Skeletal muscle tissue (tissue), 4 donors: Measurements from ENCODE around the gene KATNIP. TPM values are rescaled to one million over a fixed set of nuclear protein-coding genes. Genes with fewer than 3 reads are reported as not detected.
"Not testable (repeated sequence)": the region's sequence is repeated elsewhere in the genome, so short reads cannot be mapped to it uniquely, and the experiment has no call there.

Experiments used
- H3K27ac ChIP-seq: one replicate; pipeline ENCODE4 v1.7.0; 2013; ENCODE audit warnings: mild to moderate bottlenecking, low read depth, low read length, inconsistent platforms
- H3K27me3 ChIP-seq, 3 donors: one replicate each; pipeline ENCODE4 v1.7.0; 2013; ENCODE audit warnings: low read length in 3 of 3; ENCODE audit not compliant: control insufficient read depth in 3 of 3, insufficient read depth in 3 of 3
- H3K36me3 ChIP-seq, 3 donors: one replicate each; pipeline ENCODE4 v1.7.0; 2013; ENCODE audit warnings: low read length in 3 of 3; ENCODE audit not compliant: control insufficient read depth in 3 of 3, insufficient read depth in 3 of 3
- H3K4me1 ChIP-seq, 3 donors: one replicate each; pipeline ENCODE4 v1.7.0; 2013; ENCODE audit warnings: low read length in 3 of 3, mild to moderate bottlenecking in 3 of 3; ENCODE audit not compliant: control insufficient read depth in 3 of 3, insufficient read depth in 3 of 3
- H3K4me3 ChIP-seq, 3 donors: one replicate each; pipeline ENCODE4 v1.7.0; 2013; ENCODE audit warnings: low read length in 3 of 3
- H3K9ac ChIP-seq, 3 donors: one replicate each; pipeline ENCODE4 v1.7.0; 2013; ENCODE audit warnings: low read length in 3 of 3, mild to moderate bottlenecking in 3 of 3, moderate library complexity in 2 of 3, low read depth in 1 of 3
- H3K9me3 ChIP-seq, 3 donors: one replicate each; pipeline ENCODE4 v1.7.0; 2013; ENCODE audit warnings: low read length in 3 of 3; ENCODE audit not compliant: control insufficient read depth in 3 of 3
- total RNA-seq: library from RNA; depleted of rRNA; stranded (reverse); fragments of >200 nt; gene quantifications from one replicate; pipeline ENCODE4 v1.2.3, GENCODE V29; 2014
- donor health status: Osteomylitis.

Gene KATNIP
- total RNA-seq, 1 donor from 2014 or later = 7.8 TPM

DNA sequence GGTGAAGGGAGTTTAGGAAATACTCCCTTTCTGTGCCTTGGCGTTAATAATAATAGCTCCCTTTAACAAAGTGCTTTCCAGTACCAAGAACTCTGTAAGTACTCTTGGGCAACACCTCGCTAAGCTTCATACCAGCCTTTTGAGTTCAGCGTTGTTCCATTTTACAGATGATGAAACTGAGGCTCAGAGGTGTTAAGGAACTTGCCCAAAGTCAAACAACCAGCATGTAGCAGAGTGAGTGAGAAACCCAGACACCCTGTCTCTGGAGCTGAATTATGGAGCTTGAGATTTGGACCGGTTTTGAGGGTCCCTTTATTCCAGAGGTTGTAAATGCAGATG is 607 bp downstream of the KATNIP start:
- Histone ChIP-seq H3K36me3 (no peaks in the 10 kb centered on the region), H3K4me1 (peaks cover 30 to 40% (median 31%) of the 10 kb centered on the region in 3 donors), H3K27me3 (no peaks in the 10 kb centered on the region), H3K27ac (peak overlapping the region; percentile 90), H3K9ac (peak overlapping the region; percentile 91 to 93 (median 93)), H3K9me3 (no peaks in the 10 kb centered on the region), H3K4me3 (peak overlapping the region; percentile 84 to 100 (median 99))

DNA sequence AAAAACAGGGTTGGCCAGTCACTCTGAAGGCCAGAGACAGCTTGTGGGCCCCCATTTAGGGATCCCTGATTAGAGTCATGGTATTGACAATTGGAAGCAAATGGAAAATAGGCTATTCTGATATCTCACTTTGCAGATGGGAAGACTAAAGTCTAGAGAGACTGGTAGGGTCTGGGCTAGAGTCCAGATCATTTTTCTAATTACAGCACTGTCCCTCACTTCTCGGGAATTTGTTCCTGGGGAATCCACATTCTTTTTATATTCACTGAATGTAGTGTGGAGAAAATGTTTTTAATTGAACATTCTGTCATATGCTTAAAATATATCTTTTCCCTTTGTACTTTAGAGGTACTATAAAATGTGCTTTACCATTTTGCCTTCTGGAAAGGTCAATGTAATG is 1.1 kb downstream of the KATNIP start:
- Histone ChIP-seq H3K4me1 (peaks cover 30 to 40% (median 31%) of the 10 kb centered on the region in 3 donors), H3K27me3 (no peaks in the 10 kb centered on the region), H3K36me3 (no peaks in the 10 kb centered on the region), H3K27ac (no peak overlapping the region), H3K4me3 (no peak overlapping the region), H3K9me3 (no peaks in the 10 kb centered on the region), H3K9ac (peak overlapping the region in 2 of 3 donors; percentile 91 to 93)

DNA sequence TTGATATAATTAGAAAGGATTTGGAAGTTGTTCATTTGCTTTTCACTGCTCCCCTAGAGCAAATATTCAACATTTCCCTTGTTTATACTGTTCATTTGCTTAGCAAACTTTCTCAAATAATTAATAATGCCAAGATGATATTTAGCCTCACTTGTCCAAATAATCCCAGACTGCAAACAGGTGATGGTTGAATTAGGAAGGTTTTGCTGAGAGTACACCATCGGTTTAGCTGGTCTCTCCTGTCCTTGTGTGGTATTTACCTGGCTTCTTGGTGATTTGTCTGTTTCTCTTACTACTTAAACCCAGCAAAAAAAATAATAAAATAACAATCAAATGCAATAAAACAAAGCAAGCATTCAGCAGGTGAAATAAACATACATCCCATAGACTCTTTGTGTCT is 6.5 kb downstream of the KATNIP start:
- H3K36me3 ChIP-seq = no peaks in the 10 kb centered on the region
- H3K27me3 ChIP-seq = no peaks in the 10 kb centered on the region
- no peak overlapping the region for H3K9ac ChIP-seq
- H3K4me1 ChIP-seq = peaks cover 0 to 4% (median 0%) of the 10 kb centered on the region in 3 donors
- no peak overlapping the region for H3K4me3 ChIP-seq
- no peak overlapping the region for H3K27ac ChIP-seq
- no peaks in the 10 kb centered on the region for H3K9me3 ChIP-seq

DNA sequence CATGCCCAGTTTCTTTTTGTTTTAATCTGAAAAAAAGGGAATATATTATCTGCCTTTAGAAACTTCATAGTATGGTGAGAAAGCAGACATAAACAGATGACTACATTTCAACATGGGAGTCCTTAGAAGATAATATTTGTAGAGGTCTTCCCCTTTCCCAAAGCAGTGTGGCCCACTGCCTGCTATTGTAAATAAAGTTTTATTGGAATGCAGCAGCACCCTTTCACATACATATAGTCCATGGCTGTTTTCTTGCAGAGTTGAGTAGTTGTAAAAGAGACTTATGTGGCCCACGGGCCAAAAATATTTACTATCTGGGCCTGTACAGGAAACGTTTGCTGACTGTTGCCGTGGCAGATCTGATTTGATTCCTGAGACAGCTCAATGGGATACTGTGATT is 8.5 kb downstream of the KATNIP start:
- Histone ChIP-seq H3K36me3 (no peaks in the 10 kb centered on the region), H3K27ac (no peak overlapping the region), H3K9ac (no peak overlapping the region), H3K4me1 (peaks cover 0 to 4% (median 0%) of the 10 kb centered on the region in 3 donors), H3K4me3 (no peak overlapping the region), H3K27me3 (no peaks in the 10 kb centered on the region), H3K9me3 (no peaks in the 10 kb centered on the region)

DNA sequence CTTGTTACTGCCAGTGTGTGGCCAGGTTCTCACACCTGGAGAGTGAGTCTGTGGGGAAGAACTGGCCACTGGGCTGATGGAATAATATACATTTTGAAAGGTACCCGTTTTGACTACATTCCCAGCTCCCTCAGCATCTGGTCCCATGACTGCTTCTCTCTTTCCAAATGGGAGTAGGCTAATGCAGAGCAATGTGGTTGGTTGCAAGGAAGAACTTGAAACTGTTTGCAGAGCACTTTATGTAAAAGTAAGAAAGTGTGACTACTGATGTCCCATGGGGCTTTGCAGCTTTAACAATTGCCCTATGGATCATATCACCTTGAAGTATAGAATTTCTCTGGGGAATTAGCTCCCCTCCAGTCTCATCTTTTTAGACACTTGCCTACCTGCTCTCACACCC is 9.0 kb downstream of the KATNIP start:
- H3K27me3 ChIP-seq = no peaks in the 10 kb centered on the region
- no peaks in the 10 kb centered on the region for H3K36me3 ChIP-seq
- H3K9ac ChIP-seq = no peak overlapping the region

DNA sequence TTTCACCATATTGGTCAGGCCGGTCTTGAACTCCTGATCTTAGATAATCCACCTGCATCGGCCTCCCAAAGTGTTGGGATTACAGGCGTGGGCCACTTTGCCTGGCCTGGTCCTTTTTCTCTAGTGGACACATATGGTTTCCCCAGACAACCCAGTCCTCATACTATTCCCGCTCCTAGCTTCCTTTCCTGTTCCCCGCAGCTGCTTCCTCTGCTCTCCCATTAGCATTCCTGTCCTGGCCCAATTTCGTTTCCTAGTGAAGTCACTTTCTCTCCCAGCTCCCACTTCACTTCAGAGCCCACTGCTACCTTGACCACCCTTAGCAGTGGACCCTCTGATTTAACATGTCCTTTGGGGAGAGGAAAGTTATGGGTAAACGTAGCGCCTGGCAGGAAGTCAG is 11.3 kb downstream of the KATNIP start:
- H3K27ac ChIP-seq = no peak overlapping the region
- H3K9ac ChIP-seq = no peak overlapping the region
- no peaks in the 10 kb centered on the region for H3K27me3 ChIP-seq
- H3K36me3 ChIP-seq = no peaks in the 10 kb centered on the region
- peaks cover 0 to 4% (median 0%) of the 10 kb centered on the region in 3 donors for H3K4me1 ChIP-seq
- H3K4me3 ChIP-seq = no peak overlapping the region
- H3K9me3 ChIP-seq = no peaks in the 10 kb centered on the region

More for the DNA sequence above, 9.0 kb downstream of the KATNIP start:
- H3K27ac ChIP-seq = no peak overlapping the region
- H3K4me1 ChIP-seq = peaks cover 0 to 4% (median 0%) of the 10 kb centered on the region in 3 donors
- no peak overlapping the region for H3K4me3 ChIP-seq
- H3K9me3 ChIP-seq = no peaks in the 10 kb centered on the region

DNA sequence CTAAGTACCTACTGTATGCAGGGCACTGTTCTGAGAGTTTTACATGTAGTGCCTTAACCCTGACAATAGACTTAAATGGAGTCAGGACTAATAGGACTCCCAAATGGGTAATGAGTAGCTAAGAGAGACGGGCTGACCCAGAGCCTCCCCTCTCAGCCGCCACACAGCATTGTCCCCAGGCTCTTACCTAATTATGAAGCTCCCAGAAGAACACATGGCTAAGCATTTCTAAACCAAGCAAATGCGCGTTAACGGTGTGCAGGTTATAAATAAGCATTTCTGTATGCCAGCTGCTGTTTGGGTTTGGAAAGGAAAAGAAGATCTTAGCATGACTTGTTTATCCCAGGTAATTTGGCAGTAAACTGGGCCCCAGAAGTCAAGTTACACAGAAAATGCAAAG is 14.3 kb downstream of the KATNIP start:
- Histone ChIP-seq H3K9me3 (no peaks in the 10 kb centered on the region), H3K36me3 (no peaks in the 10 kb centered on the region), H3K9ac (no peak overlapping the region), H3K27me3 (no peaks in the 10 kb centered on the region), H3K4me3 (no peak overlapping the region), H3K4me1 (peaks cover 0 to 4% (median 0%) of the 10 kb centered on the region in 3 donors), H3K27ac (no peak overlapping the region)

DNA sequence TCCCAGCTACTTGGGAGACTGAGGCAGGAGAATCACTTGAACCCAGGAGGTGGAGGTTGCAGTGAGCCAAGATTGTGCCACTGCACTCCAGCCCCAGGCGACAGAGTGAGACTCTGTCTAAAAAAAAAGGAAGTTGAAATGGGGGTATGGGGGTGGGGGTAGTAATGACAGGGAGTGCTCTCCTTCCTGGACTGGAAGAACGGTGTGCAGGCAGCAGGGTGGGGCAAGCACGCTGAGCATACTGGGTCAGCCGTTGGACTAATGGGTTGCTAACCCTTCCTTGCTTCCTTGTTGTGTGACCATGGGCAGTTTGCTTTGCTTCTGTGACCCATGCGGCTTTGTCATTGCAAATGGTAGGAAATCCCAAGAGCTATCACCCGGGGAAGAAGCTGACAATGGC is 16.5 kb downstream of the KATNIP start:
- no peaks in the 10 kb centered on the region for H3K27me3 ChIP-seq
- H3K27ac ChIP-seq = no peak overlapping the region
- no peaks in the 10 kb centered on the region for H3K9me3 ChIP-seq
- no peaks in the 10 kb centered on the region for H3K4me1 ChIP-seq
- H3K4me3 ChIP-seq = no peak overlapping the region
- H3K9ac ChIP-seq = no peak overlapping the region
- H3K36me3 ChIP-seq = no peaks in the 10 kb centered on the region

DNA sequence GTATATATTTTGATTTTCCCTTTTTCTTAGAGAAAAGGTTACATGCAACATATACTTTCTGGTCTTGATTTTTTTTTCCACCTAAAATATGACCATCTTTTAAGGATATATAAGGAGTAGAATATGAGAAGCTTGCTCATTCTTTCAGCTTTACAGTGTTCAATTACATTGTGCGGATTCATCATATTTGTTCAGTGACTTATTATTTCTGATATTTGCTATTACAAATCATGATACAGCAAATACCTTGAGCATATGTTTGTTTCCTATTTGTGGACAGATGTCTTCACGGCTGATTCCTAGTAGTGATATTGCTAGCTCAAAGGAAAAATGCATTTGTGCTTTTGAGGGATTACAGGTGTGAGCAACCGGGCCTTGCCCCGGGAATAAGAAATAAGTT is 18.1 kb downstream of the KATNIP start:
- Histone ChIP-seq H3K27me3 (no peaks in the 10 kb centered on the region), H3K36me3 (no peaks in the 10 kb centered on the region), H3K9me3 (no peaks in the 10 kb centered on the region), H3K27ac (no peak overlapping the region), H3K4me1 (peaks cover 0 to 5% (median 0%) of the 10 kb centered on the region in 3 donors), H3K9ac (no peak overlapping the region), H3K4me3 (no peak overlapping the region)

DNA sequence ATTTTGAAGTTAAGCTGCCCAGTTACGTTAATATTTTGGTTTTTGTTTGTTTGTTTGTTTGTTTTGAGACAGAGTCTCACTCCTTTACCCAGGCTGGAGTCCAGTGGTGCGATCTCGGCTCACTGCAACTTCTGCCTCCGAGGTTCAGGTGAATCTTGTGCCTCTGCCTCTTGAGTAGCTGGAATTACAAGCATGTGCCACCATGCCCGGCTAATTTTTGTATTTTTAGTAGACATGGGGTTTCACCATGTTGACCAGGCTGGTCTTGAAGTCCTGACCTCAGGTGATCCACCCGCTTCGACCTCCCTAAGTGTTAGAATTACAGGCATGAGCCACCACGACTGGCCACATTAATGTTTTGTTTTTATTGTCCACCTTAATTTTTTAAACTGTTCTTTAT is 21.0 kb downstream of the KATNIP start:
- not testable (repeated sequence) for H3K9ac ChIP-seq, H3K4me3 ChIP-seq, H3K4me1 ChIP-seq, H3K27ac ChIP-seq, H3K36me3 ChIP-seq, H3K9me3 ChIP-seq, H3K27me3 ChIP-seq
